Head of caudate nucleus (tissue), 42 donors: ENCODE data around the gene ZC3H7B.
"Not testable (repeated sequence)": the region's sequence is repeated elsewhere in the genome, so short reads cannot be mapped to it uniquely, and the experiment has no call there.

Experiments used
- DNase-seq, 42 donors: peaks; one replicate each; pipeline versions ENCODE4 v3.0.0 to v3.0.0-alpha.2; 2020 to 2021; ENCODE audit warnings: mixed read lengths in 7 of 42
- intact Hi-C: fragments of 100-400 bp; cut with DNase I; formaldehyde crosslinking; loops from one replicate; pipeline ENCODE4 v1.15.0; 2022

The ZC3H7B gene

GRCh38 chr22:41397143-41397811 is 96.0 kb downstream of the ZC3H7B start:
- DNase-seq = no peak
- intact Hi-C loops = no loop called here

- intact Hi-C loops = no loop called here
- DNase-seq = no peak
Observed at GRCh38 chr22:41398921-41399320, 97.6 kb downstream of the ZC3H7B start.

- peak; percentile 72 to 97 (median 90) for DNase-seq
- intact Hi-C loops = loop anchor here (5.0 kb wide), 1 partner anchor 125 kb away; no protein-coding TSS in a partner anchor
Observed at GRCh38 chr22:41401781-41402648, 100.7 kb downstream of the ZC3H7B start.

GRCh38 chr22:41402851-41403250 is 101.5 kb downstream of the ZC3H7B start:
- intact Hi-C loops = loop anchor here (5.0 kb wide), 1 partner anchor 124 kb away; no protein-coding TSS in a partner anchor
- DNase-seq = not testable (repeated sequence)

- peak; percentile 93 to 100 (median 98) for DNase-seq
- intact Hi-C loops = loop anchor here (5.0 kb wide), 1 partner anchor 124 kb away; no protein-coding TSS in a partner anchor
Observed at GRCh38 chr22:41403532-41404318, 102.4 kb downstream of the ZC3H7B start.

GRCh38 chr22:41405588-41405987 is 104.3 kb downstream of the ZC3H7B start:
- no peak for DNase-seq
- intact Hi-C loops = no loop called here

- no peak for DNase-seq
- intact Hi-C loops = no loop called here
Observed at GRCh38 chr22:41406410-41406809, 105.1 kb downstream of the ZC3H7B start.

GRCh38 chr22:41407433-41407832 is 106.1 kb downstream of the ZC3H7B start:
- DNase-seq = no peak
- intact Hi-C loops = no loop called here

- no peak for DNase-seq
- intact Hi-C loops = no loop called here
Observed at GRCh38 chr22:41408665-41409064, 107.3 kb downstream of the ZC3H7B start.
